GM23338 (cell line): ENCODE results near the gene KSR2.

Experiments used
- CREB1 ChIP-seq: fragments of 250-450 bp; sonication (Bioruptor Pico); IDR thresholded peaks from 2 replicates; pipeline ENCODE4 v1.5.0; 2020; ENCODE audit warnings: low read depth, mild to moderate bottlenecking, moderate library complexity
- EZH2 ChIP-seq: fragments of 200-600 bp; sonication (generic); IDR thresholded peaks from one replicate; pipeline ENCODE4 v1.8.0; 2017; ENCODE audit warnings: antibody characterized with exemption, mild to moderate bottlenecking, low read depth; ENCODE audit not compliant: unreplicated experiment
- EZH2phosphoT487 ChIP-seq: fragments of 200-600 bp; sonication (generic); IDR thresholded peaks from one replicate; pipeline ENCODE4 v1.8.1; 2018; ENCODE audit warnings: antibody characterized with exemption; ENCODE audit not compliant: unreplicated experiment
- POLR2AphosphoS5 ChIP-seq: IDR thresholded peaks from 2 replicates; pipeline ENCODE4 v1.6.1; 2016; ENCODE audit warnings: antibody characterized with exemption, low read depth
- ZNF331 ChIP-seq: fragments of 250-450 bp; sonication (Bioruptor Pico); IDR thresholded peaks from 2 replicates; pipeline ENCODE4 v1.5.0; 2020; ENCODE audit warnings: low read depth, mild to moderate bottlenecking, moderate library complexity
- TF ChIP-seq, protein P1 (sequence below), 2 experiments: fragments of 200-600 bp in 1 of 2; sonication (generic) in 1 of 2; conservative IDR thresholded peaks; 2 replicates each; pipeline versions ENCODE4 v1.5.1 to v1.6.1; 2016 to 2017; ENCODE audit warnings: antibody characterized with exemption in 2 of 2, low read depth in 2 of 2, mild to moderate bottlenecking in 2 of 2, moderate library complexity in 1 of 2
- TF ChIP-seq, protein P2 (sequence below): IDR thresholded peaks from one replicate; pipeline ENCODE4 v1.6.1; 2018; ENCODE audit warnings: antibody characterized with exemption; ENCODE audit not compliant: unreplicated experiment
- TF ChIP-seq, protein P3 (sequence below): IDR thresholded peaks from 2 replicates; pipeline ENCODE4 v1.6.1; 2016; ENCODE audit warnings: antibody characterized with exemption

DNA sequence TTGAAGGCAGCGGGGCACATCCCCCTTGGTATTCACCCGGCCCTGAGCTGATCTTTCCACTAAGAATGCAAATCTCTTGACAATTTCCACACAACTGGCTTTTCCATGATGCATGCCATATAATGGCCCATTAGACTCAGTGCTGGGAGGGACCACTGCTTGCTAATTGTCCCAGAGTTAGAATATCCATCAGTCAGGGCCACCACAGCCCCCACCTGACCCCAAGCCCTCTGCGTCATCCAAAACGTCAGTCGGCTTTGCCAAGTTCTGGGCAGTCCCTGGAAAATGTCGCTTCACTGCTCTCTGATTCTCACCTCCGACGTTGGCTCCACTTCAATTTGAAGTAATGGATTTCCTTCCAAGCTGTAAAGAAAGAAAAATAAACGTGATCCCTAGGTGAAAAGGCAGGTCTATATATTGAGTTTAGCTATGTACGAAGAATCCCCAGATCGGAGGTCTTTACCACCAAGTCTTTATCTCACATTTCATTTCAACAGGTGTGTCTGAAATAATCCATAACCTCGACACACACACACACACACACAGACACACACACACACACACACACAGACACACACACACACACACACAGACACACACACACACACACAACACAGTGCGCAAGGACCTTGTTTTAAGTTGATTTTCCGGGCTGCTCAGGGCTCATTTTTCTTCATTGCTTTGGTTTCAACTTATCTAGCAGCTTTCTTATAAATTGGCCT is 441.9 kb downstream of the KSR2 start:
- TF ChIP-seq, protein P1, sequence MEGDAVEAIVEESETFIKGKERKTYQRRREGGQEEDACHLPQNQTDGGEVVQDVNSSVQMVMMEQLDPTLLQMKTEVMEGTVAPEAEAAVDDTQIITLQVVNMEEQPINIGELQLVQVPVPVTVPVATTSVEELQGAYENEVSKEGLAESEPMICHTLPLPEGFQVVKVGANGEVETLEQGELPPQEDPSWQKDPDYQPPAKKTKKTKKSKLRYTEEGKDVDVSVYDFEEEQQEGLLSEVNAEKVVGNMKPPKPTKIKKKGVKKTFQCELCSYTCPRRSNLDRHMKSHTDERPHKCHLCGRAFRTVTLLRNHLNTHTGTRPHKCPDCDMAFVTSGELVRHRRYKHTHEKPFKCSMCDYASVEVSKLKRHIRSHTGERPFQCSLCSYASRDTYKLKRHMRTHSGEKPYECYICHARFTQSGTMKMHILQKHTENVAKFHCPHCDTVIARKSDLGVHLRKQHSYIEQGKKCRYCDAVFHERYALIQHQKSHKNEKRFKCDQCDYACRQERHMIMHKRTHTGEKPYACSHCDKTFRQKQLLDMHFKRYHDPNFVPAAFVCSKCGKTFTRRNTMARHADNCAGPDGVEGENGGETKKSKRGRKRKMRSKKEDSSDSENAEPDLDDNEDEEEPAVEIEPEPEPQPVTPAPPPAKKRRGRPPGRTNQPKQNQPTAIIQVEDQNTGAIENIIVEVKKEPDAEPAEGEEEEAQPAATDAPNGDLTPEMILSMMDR (conservative IDR thresholded peaks at IDR 0.05; ENCODE audit: low read depth in 2 of 2), result no peak
- TF ChIP-seq EZH2phosphoT487 (no peak), POLR2AphosphoS5 (no peak), CREB1 (CRISPR knock-in tag) (no peak), EZH2 (no peak), ZNF331 (CRISPR knock-in tag) (no peak)
- TF ChIP-seq, protein P2, sequence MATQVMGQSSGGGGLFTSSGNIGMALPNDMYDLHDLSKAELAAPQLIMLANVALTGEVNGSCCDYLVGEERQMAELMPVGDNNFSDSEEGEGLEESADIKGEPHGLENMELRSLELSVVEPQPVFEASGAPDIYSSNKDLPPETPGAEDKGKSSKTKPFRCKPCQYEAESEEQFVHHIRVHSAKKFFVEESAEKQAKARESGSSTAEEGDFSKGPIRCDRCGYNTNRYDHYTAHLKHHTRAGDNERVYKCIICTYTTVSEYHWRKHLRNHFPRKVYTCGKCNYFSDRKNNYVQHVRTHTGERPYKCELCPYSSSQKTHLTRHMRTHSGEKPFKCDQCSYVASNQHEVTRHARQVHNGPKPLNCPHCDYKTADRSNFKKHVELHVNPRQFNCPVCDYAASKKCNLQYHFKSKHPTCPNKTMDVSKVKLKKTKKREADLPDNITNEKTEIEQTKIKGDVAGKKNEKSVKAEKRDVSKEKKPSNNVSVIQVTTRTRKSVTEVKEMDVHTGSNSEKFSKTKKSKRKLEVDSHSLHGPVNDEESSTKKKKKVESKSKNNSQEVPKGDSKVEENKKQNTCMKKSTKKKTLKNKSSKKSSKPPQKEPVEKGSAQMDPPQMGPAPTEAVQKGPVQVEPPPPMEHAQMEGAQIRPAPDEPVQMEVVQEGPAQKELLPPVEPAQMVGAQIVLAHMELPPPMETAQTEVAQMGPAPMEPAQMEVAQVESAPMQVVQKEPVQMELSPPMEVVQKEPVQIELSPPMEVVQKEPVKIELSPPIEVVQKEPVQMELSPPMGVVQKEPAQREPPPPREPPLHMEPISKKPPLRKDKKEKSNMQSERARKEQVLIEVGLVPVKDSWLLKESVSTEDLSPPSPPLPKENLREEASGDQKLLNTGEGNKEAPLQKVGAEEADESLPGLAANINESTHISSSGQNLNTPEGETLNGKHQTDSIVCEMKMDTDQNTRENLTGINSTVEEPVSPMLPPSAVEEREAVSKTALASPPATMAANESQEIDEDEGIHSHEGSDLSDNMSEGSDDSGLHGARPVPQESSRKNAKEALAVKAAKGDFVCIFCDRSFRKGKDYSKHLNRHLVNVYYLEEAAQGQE, result no peak
- TF ChIP-seq, protein P3, sequence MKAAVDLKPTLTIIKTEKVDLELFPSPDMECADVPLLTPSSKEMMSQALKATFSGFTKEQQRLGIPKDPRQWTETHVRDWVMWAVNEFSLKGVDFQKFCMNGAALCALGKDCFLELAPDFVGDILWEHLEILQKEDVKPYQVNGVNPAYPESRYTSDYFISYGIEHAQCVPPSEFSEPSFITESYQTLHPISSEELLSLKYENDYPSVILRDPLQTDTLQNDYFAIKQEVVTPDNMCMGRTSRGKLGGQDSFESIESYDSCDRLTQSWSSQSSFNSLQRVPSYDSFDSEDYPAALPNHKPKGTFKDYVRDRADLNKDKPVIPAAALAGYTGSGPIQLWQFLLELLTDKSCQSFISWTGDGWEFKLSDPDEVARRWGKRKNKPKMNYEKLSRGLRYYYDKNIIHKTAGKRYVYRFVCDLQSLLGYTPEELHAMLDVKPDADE, result no peak
